Erythroblast (primary cell): ENCODE data around the gene MGAT4A.

Experiments
- GATA1 ChIP-seq: IDR thresholded peaks from 2 replicates; pipeline ENCODE4 v1.6.1; 2011; ENCODE audit warnings: low read depth, mild to moderate bottlenecking, control low read depth, low read length, moderate library complexity
- POLR2A ChIP-seq: IDR thresholded peaks from 2 replicates; pipeline ENCODE4 v1.6.1; 2011; ENCODE audit warnings: mild to moderate bottlenecking, low read length

GRCh38 chr2:98663511-98664090 lies 67.3 kb downstream of the MGAT4A start:
- TF ChIP-seq POLR2A (no peak), GATA1 (no peak)
